Stomach (tissue), 19 donors: ENCODE measurements around the gene GREB1L. TPM values are rescaled to one million over a fixed set of nuclear protein-coding genes. Genes with fewer than 3 reads are reported as not detected.

Experiments
- DNase-seq, 2 donors: peaks; one replicate each; pipeline versions ENCODE4 v3.0.0 to v3.0.0-alpha.2; 2013 to 2019
- H3K27ac ChIP-seq, 5 donors: fragments of 200-600 bp in 4 of 5; sonication (generic) in 4 of 5; one replicate each; pipeline ENCODE4 v1.5.1; 2013 to 2019; ENCODE audit warnings: mild to moderate bottlenecking in 1 of 5, moderate library complexity in 1 of 5
- H3K27me3 ChIP-seq, 3 donors: fragments of 200-600 bp; sonication (generic); one replicate each; pipeline ENCODE4 v1.5.1; 2017 to 2019; ENCODE audit warnings: mixed run types in 1 of 3
- H3K36me3 ChIP-seq, 4 donors: fragments of 200-600 bp; sonication (generic); 1 replicate in 3 of 4; 2 replicates in 1 of 4; pipeline ENCODE4 v1.5.1; 2016 to 2019
- H3K4me1 ChIP-seq, 4 donors: fragments of 200-600 bp; sonication (generic); one replicate each; pipeline ENCODE4 v1.5.1; 2016 to 2019
- H3K4me3 ChIP-seq, 4 donors: fragments of 200-600 bp; sonication (generic) in 3 of 4; one replicate each; pipeline ENCODE4 v1.5.1; 2016 to 2019; ENCODE audit warnings: mild to moderate bottlenecking in 1 of 4
- H3K9me3 ChIP-seq, 4 donors: fragments of 200-600 bp; sonication (generic); one replicate each; pipeline ENCODE4 v1.5.1; 2016 to 2019
- EP300 ChIP-seq: sonication (generic); formaldehyde crosslinking; IDR thresholded peaks from one replicate; pipeline ENCODE4 v1.6.1; 2017; ENCODE audit warnings: antibody characterized with exemption
- POLR2A ChIP-seq, 4 donors: fragments of 450-650 bp; IDR thresholded peaks; one replicate each; pipeline ENCODE4 v1.6.1; 2016; ENCODE audit warnings: antibody characterized with exemption in 4 of 4, control low read depth in 2 of 4, mild to moderate bottlenecking in 1 of 4, moderate library complexity in 1 of 4
- POLR2AphosphoS5 ChIP-seq, 3 donors: sonication (generic); formaldehyde crosslinking; IDR thresholded peaks; one replicate each; pipeline ENCODE4 v1.6.1; 2016; ENCODE audit warnings: antibody characterized with exemption in 3 of 3
- WGBS, 5 donors: extraction: QIAGEN DNeasy Blood & Tissue Kit in 3 of 5; methylation state at CpG; one replicate each; pipeline versions ENCODE4 v1.1.5 to v1.1.7; 2013 to 2018; 5-methylcytosine and 5-hydroxymethylcytosine counted together
- intact Hi-C: fragments of 100-400 bp; cut with DNase I; formaldehyde crosslinking; loops from one replicate; pipeline ENCODE4 v1.15.1; 2023; ENCODE audit warnings: low total_unique reads
- long read RNA-seq, 10 donors: transcript quantifications; one replicate each; lab custom pipeline, GENCODE V29; 2026
- polyA plus RNA-seq, 3 donors: library from polyadenylated mRNA; stranded (reverse); fragments of 200-250 nt; gene quantifications; one replicate each; pipeline ENCODE4 v1.2.3, GENCODE V29; 2013
- total RNA-seq, 5 donors: library from RNA; depleted of rRNA; stranded (reverse); fragments of >200 nt; gene quantifications; one replicate each; pipeline versions ENCODE4 v1.1.0 to v1.2.3, GENCODE V29; 2014 to 2016
- TF ChIP-seq, protein P1 (sequence below), 7 experiments: fragments of 450-650 bp in 4 of 7; fragments of 200-600 bp in 3 of 7; sonication (generic) in 3 of 7; IDR thresholded peaks; one replicate each; pipeline ENCODE4 v1.5.1; 2016 to 2019; ENCODE audit warnings: antibody characterized with exemption in 7 of 7, control low read depth in 2 of 7, mild to moderate bottlenecking in 1 of 7
- donor health status: healthy with polysubstance abuse.
- donor health status: Bipolar disorder and iron deficiency.
- donor health status: healthy.

GREB1L gene
- 10 to 100 TPM in 1 of 5 donors, 1 to 10 TPM in 1, under 1 TPM in 3; 0.43 to 77.6 (median 0.87) TPM for total RNA-seq
- polyA plus RNA-seq, result under 1 TPM in 2 of 3 donors, not detected in 1; 0.15 TPM
- long read RNA-seq, donor 1, result 0 reads
- long read RNA-seq, donor 2, result 0 reads
- long read RNA-seq, donor 3, result 0 reads
- long read RNA-seq, donor 4, result 0 reads
- long read RNA-seq, donor 5, result 0 reads
- long read RNA-seq, donor 6, result 0 reads
- long read RNA-seq, donor 7, result 0 reads
- long read RNA-seq, donor 8, result 0 reads
- long read RNA-seq, donor 9, result 0 reads
- long read RNA-seq, donor 10, result 0 reads

DNA sequence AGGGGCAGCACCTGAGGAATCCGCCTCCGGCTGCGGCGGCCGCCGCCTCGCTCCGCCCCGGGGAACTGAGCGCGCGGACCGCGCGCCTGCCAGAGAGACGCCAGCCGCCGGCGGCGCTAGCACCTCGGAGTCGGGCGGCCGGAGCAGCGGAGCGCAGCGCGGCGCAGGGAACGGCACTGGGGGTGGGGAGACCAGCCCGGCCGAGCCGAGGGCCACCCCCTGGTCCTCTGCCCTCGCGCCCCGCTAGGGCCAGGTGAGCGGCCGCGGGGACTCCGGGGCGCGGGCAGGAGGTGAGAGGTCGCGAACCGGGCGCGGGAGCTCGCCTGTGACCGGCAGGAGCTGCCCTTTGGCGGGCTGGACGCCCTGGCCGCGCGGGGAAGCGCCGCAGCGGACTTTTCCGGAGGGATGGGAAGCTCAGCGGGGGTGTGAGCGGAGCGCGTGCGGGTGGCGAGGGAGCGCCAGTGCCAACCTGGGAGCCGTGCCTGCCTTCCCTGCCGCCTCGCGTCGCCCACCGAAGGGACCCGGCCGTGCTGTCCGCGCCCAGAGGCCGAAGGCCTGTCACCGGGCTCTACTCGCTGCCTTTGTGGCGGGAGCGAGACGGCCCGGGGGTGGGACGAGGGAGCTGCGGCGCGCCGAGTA is at the start of gene GREB1L:
GREB1L (plus strand) TSS at position 92 of the 639 bp plus-strand sequence. CDS start 141,287 bp downstream, outside the sequence.
- Histone ChIP-seq H3K27ac (peak within 1 kb of the TSS in 2 of 5 donors; percentile 3 to 26), H3K36me3 (no peaks in the 10 kb centered on the region), H3K4me3 (peak within 1 kb of the TSS; percentile 49 to 85 (median 60)), H3K4me1 (peaks cover 21 to 27% (median 24%) of the 10 kb centered on the region in 4 donors), H3K9me3 (no peaks in the 10 kb centered on the region), H3K27me3 (peaks cover 6 to 66% (median 34%) of the 10 kb centered on the region in 3 donors)
- TF ChIP-seq, protein P1, sequence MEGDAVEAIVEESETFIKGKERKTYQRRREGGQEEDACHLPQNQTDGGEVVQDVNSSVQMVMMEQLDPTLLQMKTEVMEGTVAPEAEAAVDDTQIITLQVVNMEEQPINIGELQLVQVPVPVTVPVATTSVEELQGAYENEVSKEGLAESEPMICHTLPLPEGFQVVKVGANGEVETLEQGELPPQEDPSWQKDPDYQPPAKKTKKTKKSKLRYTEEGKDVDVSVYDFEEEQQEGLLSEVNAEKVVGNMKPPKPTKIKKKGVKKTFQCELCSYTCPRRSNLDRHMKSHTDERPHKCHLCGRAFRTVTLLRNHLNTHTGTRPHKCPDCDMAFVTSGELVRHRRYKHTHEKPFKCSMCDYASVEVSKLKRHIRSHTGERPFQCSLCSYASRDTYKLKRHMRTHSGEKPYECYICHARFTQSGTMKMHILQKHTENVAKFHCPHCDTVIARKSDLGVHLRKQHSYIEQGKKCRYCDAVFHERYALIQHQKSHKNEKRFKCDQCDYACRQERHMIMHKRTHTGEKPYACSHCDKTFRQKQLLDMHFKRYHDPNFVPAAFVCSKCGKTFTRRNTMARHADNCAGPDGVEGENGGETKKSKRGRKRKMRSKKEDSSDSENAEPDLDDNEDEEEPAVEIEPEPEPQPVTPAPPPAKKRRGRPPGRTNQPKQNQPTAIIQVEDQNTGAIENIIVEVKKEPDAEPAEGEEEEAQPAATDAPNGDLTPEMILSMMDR (IDR thresholded peaks at IDR 0.05), result peak in 1 of 7 experiments; percentile 7
- no peak for TF ChIP-seq EP300
- DNase-seq, result peak; percentile 63 to 88
- 0 to 2% (median 1%) methylated on average over 20 to 87 of the region's 87 CpGs for WGBS, 5 donors
- intact Hi-C loops, result no loop called here

DNA sequence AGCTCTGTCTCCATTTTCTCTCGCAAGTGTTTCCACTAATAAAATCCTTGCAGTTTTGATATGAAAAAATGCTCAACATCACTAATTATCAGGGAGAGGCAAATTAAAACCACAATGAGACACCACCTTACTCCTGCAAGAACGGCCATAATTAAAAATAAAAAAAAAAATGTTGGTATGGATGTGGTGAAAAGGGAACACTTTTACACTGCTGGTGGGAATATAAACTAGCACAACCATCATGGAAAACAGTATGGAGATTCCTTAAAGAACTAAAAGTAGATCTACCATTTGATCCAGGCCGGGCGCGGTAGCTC is 49.8 kb upstream of the GREB1L start:
- WGBS, 5 donors, result 79 to 90% (median 87%) methylated on average over 5 of the region's 5 CpGs
- intact Hi-C loops, result loop anchor here (10.0 kb wide), 1 partner anchor 763 kb away; no protein-coding TSS in a partner anchor

DNA sequence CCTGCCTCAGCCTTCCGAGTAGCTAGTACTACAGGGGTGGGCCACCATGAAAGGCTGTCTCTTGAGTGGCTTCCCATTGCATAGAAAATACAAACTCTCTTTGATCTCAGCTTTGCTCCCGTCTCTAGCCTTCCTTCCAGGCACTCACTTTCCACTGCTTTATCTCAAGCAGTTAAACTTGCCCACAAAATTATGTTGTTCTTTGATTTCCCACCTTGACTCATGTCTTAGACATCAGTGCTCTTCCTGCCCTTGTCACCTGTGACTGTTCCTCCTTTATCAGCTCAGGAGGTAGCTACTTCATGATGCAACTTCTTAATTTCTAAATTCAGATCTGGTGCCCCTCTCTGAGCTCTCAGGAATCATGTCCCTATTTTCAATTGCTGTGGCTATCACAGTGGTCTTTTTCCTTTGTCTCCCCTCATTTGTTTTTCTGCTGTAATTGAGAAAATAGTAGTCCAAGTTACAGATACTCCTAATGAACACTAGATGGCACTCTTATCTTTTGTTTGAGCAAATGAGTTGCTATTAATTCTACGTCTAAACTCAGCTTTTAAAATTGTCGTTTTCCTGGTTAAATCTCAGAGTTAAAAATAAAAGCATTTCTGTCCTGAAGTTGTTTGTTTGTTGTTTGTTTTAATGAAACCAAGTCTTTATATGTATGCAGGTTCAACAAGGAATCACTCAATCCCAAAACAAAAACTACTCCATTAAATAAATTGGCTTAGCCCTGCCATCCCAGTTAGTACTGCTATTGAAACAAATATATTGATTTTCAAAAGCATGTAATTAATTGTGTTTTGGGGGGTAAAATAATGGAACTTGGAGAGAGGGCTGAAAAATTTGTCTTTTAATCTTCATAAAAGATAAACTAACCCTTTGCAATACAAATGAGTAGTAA is 46.9 kb upstream of the GREB1L start:
- peaks cover 0 to 15% (median 5%) of the 10 kb centered on the region in 3 donors for H3K27me3 ChIP-seq
- no peak overlapping the region for H3K4me3 ChIP-seq
- no peaks in the 10 kb centered on the region for H3K9me3 ChIP-seq
- DNase-seq, result peak in 1 of 2 donors; percentile 61
- intact Hi-C loops, result loop anchor here (10.0 kb wide), 1 partner anchor 760 kb away; no protein-coding TSS in a partner anchor
- H3K27ac ChIP-seq, result no peak overlapping the region
- no peaks in the 10 kb centered on the region for H3K36me3 ChIP-seq
- no peaks in the 10 kb centered on the region for H3K4me1 ChIP-seq
- TF ChIP-seq POLR2AphosphoS5 (IDR thresholded peaks at IDR 0.05), result no peak
- TF ChIP-seq POLR2A (IDR thresholded peaks at IDR 0.05), result no peak
- no peak for TF ChIP-seq EP300
- TF ChIP-seq, protein P1 (IDR thresholded peaks at IDR 0.05), result peak in 5 of 7 experiments; percentile 50 to 70 (median 54)
- 11 to 17% (median 15%) methylated on average over 4 of the region's 4 CpGs for WGBS, 5 donors

More for the DNA sequence above, 49.8 kb upstream of the GREB1L start:
- Histone ChIP-seq H3K4me1 (no peaks in the 10 kb centered on the region), H3K27ac (no peak overlapping the region), H3K27me3 (peaks cover 0 to 10% (median 0%) of the 10 kb centered on the region in 3 donors), H3K9me3 (no peaks in the 10 kb centered on the region), H3K4me3 (no peak overlapping the region), H3K36me3 (no peaks in the 10 kb centered on the region)
- TF ChIP-seq POLR2AphosphoS5 (IDR thresholded peaks at IDR 0.05), result no peak
- no peak for TF ChIP-seq POLR2A (IDR thresholded peaks at IDR 0.05)
- TF ChIP-seq, protein P1 (IDR thresholded peaks at IDR 0.05), result no peak
- no peak for TF ChIP-seq EP300
- no peak for DNase-seq

- 67 to 76% (median 73%) methylated on average over 1 of the region's 1 CpG for WGBS, 5 donors
- no peaks in the 10 kb centered on the region for H3K4me1 ChIP-seq
- peaks cover 0 to 28% (median 5%) of the 10 kb centered on the region in 3 donors for H3K27me3 ChIP-seq
- TF ChIP-seq POLR2A (IDR thresholded peaks at IDR 0.05), result no peak
- TF ChIP-seq, protein P1 (IDR thresholded peaks at IDR 0.05), result no peak
- TF ChIP-seq EP300, result no peak
- TF ChIP-seq POLR2AphosphoS5 (IDR thresholded peaks at IDR 0.05), result no peak
- no peak overlapping the region for H3K27ac ChIP-seq
- H3K4me3 ChIP-seq, result no peak overlapping the region
- no peaks in the 10 kb centered on the region for H3K36me3 ChIP-seq
- no peaks in the 10 kb centered on the region for H3K9me3 ChIP-seq
- DNase-seq, result no peak
- intact Hi-C loops, result loop anchor here (10.0 kb wide), 1 partner anchor 758 kb away; no protein-coding TSS in a partner anchor
These were observed 45.6 kb upstream of the GREB1L start for GRCh38 chr18:21196426-21196825.
